Activated T-helper 1 cell treated with Interleukin-2 at 50 U/mL for 16 hours (primary cell): ENCODE measurements around the gene NECTIN2.

Source experiments
- DNase-seq: peaks from one replicate; pipeline ENCODE4 v3.0.0-alpha.2; 2020; ENCODE audit warnings: low read depth

NECTIN2 gene

DNA sequence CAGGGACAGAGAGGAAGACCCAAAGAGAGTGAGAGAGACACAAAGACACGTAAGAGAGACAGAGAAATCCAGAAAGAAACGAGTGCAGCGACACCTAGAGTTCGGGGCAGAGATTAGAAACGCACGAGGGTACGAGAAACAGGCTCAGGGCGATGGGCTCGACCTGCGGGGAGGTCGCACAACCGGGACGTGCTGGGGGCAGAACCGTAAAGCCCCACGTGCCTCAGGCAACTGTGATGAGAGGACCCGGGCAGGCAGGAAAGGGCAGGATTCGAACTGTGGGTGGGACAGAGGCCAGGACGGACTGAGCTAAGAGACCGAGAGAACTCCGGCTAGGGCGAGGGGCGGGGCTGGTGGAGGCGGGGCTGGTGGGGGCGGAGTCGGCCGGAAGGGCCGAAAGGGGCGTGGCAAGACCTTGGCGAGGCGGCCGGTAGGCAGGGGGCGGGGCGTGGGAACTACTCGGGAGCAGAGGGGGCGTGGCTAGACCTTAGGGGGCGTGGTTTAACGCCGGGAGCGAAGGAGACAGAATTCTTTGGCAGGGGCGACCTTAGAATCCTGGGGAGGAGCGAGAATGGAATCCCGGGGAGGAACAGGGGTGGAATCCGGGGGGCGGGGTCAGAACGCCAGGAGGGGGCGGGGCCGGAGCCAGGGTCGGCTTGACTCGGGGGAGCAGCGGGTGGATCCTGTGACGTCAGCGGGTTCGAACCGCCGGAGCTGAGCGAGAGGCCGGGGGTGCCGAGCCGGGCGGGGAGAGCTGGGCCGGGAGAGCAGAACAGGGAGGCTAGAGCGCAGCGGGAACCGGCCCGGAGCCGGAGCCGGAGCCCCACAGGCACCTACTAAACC lies at the start of gene NECTIN2:
NECTIN2 (plus strand) TSS at position 686 of the 843 bp plus-strand sequence. CDS start 229 bp downstream, outside the sequence.
- peak; percentile 37 for DNase-seq

GRCh38 chr19:44796701-44797115 lies 49.4 kb upstream of the NECTIN2 start:
- DNase-seq, result no peak

- no peak for DNase-seq
Observed at GRCh38 chr19:44799627-44800346, 46.3 kb upstream of the NECTIN2 start.

DNA sequence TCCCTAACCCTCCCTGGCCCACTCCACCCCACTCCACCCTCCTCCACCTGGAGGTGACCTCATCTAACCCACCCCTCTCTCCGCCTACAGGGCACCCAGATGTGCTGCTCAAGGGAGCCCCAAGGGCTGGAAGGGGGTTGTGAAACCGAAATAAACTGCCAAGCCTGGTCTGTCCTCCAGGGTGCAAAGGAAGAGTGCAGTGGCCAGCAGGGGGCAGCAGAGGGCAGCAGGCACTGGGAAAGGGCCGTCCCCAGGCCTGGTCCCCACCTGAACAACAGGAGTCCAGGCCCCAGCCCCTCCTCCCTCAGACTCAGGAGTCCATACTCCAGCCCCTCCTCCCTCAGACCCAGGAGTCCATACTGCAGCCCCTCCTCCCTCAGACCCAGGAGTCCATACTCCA lies 45.6 kb upstream of the NECTIN2 start:
- DNase-seq, result peak; percentile 62

DNA sequence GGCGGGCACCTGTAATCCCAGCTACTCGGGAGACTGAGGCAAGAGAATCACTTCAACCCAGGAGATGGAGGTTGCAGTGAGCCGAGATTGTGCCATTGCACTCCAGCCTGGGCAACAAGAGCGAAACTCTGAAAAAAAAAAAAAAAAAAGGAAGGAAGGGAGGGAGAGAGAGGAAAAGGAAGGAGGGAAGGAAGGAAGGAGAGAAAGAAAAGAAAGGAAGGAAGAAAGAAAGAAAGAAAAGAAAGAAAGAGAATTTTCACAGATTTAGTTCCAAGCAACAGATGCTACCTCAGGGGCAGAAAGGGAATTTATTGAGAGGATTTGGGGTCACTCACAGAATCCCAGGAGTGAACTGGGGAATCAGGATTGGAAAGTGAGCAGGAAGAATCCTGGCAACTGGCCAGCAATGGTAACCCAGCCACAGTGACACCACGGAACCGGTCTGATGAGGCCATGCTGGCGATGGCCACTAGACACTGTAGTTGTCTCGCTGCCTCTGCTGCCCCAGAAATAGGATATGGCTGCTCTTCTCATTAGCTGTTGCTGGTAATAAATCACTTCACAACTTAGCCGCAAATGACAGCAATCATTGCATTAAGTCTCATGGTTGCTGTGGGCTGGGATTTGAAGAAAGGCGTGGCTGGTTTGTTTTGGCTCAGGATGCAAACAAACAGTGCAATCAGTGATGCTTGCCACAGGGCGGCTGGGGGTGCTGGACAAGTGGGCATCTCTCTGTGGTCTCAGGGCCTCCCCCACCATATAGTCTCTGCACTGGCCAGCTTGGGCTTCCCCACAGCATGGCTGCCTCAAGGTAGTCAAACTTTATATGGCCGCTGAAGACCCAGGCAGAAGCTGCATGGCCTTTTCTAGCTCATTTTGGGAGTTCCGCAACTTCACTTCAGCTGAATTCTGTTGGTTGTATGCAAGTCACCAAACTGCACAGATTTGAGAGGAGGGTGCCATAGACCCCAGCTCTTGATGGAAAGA lies 42.4 kb upstream of the NECTIN2 start:
- no peak for DNase-seq

- DNase-seq, result no peak
Observed at GRCh38 chr19:44806291-44806690, 39.8 kb upstream of the NECTIN2 start.

GRCh38 chr19:44807162-44807561 lies 38.9 kb upstream of the NECTIN2 start:
- no peak for DNase-seq

DNA sequence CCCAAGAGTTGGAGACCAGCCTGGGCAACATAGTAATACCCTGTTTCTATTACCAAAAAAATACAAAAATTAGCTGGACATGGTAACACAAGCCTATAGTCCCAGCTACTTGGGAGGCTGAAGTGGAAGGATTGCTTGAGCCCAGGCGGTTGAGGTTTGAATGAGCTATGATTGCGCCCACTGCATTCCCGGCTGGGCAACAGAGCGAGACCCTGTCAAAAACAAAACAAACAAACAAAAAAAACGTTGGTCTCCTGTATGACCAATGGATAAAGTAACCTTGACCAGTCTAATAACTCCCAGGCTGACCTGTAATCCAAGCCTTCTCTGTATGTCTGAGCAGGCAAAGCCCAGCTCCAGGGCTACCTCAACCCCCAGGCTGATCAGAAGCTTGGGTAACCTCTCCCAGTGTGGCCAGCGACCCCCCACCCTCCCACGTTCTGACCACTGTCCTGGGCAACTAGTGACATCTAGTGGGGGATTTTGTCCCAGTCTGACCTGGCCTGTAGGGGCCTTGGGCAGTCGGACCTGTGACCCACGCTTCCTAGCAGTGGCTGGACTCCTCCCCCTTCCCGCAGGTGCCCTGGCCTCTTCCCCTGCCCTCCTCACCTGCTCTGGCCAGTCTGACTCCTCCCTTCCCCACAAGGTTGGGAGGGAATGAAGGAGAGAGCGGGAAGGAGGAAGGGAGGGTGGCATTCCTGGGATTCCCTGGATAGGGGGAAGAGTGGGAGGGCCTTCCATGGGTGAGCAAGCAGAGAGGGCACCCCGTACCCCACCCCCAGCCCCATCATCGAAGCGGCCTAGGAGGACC lies 38.2 kb upstream of the NECTIN2 start:
- no peak for DNase-seq

DNA sequence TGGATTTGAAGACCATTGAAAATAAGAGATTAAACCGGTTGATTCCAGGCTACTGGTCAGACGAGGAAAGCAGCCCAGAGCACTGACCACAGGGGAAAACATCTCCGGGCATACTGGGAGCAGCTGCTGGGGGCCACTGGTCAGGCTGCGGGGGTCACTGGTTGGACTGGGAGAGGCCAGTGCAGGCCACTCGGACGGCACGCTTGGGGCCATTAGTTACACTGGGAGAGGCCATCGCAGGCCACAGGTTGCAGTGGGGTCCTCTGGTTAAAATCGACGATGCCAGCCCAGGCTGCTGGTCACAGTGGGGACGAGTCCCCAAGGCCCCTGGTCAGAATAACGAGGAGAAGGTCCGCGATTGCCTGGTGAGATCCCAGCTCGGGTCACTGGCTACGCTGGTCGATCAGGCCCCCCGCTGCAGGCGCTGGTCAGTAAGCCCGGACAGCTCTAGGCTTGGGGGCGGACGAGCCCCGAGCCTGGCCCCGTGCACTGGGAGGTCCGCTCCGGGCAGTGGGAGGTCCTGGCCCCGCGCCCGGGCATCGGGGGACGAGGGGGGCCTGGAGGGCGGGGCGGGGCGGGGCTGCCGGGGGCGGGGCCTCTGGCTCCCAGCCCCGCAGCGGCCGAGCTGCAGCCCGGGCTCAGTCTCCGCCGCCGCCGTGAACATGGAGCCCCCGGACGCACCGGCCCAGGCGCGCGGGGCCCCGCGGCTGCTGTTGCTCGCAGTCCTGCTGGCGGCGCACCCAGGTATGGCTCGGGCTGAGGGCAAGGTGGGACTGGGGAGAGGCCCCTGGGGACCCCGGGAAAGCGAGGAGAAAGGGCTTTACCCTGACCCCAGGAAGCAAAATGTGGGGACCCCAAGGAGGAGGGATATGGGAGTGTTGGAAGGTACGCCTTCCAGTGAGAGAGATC lies 37.4 kb upstream of the NECTIN2 start, which contains the start of gene BCAM:
BCAM (plus strand) TSS at position 641 of the 909 bp plus-strand sequence; CDS start at position 663, 22 bp downstream.
- DNase-seq, result no peak

- no peak for DNase-seq
Observed at GRCh38 chr19:44809577-44810233, 36.4 kb upstream of the NECTIN2 start.

DNA sequence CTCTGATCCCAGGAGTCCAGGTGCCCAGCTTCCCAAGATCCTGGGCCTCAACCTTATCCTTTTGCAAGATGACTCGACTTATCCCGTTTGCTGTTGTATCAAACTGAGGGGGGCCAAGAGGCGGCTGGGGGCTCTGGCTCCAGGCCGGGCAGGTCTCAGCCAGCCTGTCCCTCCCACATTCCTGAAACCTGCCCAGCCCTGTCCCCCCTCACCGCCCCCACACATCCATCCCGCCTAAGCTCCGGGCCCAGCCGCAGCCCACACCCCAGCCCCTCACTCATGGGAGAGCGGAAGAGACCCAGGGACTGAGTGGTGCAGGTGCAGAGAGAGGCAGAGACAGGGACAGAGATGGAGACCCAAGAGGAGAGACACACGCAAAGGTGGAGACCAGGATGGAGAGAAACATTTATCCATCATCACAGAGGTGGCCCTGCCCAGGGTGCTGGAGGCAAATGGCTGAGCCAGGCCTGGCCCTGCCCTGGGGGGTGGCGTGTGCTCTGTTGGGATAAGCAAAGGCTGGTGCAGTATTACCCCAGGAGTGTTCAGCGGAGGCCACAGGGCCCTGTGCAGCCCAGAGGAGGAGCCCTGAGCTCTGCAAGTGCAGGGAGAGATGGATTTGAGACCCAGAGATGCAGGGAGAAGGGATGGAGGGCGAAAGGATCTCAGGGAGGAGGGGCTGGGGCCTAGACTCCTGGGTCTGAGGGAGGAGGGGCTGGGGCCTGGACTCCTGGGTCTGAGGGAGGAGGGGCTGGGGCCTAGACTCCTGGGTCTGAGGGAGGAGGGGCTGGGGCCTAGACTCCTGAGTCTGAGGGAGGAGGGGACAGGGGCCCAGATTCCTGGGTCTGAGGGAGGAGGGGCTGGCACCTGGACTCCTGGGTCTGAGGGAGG lies 35.6 kb upstream of the NECTIN2 start:
- DNase-seq, result no peak

- no peak for DNase-seq
Observed at GRCh38 chr19:44811122-44811419, 35.0 kb upstream of the NECTIN2 start.

GRCh38 chr19:44812142-44812718 lies 33.9 kb upstream of the NECTIN2 start:
- no peak for DNase-seq

DNA sequence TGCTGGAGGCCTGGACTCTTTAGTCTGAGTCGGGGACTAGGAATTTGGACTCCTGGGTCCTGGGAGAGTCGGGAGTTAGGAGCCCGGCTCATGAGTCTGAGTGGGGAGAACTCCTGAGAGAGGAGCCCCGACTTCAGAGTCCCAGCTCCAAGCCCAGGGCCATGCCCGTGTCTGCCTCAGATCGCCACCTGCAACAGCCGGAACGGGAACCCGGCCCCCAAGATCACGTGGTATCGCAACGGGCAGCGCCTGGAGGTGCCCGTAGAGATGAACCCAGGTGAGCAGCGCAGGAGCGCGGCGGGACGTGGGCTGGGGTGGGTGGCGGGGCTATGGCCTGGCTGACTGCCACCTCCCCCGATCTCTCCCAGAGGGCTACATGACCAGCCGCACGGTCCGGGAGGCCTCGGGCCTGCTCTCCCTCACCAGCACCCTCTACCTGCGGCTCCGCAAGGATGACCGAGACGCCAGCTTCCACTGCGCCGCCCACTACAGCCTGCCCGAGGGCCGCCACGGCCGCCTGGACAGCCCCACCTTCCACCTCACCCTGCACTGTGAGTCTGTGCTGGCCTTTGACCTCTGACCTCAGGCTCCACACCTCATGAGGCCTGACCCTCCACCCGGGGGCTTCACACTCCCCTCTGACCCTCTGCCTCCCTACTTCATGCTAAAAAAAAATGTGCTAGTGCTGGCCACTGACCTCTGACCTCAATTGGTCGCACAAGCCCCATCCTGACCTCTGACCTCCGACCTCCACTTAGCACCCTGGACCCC lies 32.8 kb upstream of the NECTIN2 start:
- DNase-seq, result no peak

- no peak for DNase-seq
Observed at GRCh38 chr19:44813841-44814470, 32.1 kb upstream of the NECTIN2 start.

- no peak for DNase-seq
Observed at GRCh38 chr19:44814517-44814916, 31.6 kb upstream of the NECTIN2 start.

DNA sequence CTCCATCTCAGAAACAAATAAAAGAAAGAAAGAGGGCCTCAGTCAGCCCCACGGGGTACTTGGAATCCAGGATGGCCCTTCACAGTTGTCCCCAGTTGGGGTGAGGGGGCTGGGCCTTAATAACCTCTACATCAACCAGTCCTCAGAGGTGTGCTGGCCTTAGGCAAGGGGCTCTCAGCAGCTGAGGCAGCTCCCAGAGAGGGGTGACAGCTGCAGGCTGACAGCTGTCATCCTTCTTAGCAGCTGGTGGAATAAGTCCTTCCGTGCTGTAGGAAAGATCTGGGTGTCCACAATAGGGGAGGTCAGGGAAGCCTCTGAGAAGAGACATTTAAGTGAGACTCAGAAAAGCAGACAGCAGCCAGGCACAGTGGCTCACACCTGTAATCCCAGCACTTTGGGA lies 29.8 kb upstream of the NECTIN2 start:
- DNase-seq, result no peak
